GM23338 (cell line): ENCODE data around the gene DDR2. TPM values are rescaled to one million over a fixed set of nuclear protein-coding genes. Genes with fewer than 3 reads are reported as not detected.

ENCODE experiments used
- ATAC-seq: fragments of 200-7000 bp; cut with Tn5 transposase; 3 replicates; pipeline ENCODE4 v1.9.1; 2020
- DNase-seq: peaks from one replicate; pipeline ENCODE4 v3.0.0-alpha.2; 2015; ENCODE audit warnings: low spot score
- H2AFZ ChIP-seq: fragments of 200-600 bp; sonication (generic); 2 replicates; pipeline ENCODE4 v1.8.0; 2016; ENCODE audit warnings: antibody characterized with exemption, mild to moderate bottlenecking, moderate library complexity
- H3F3A ChIP-seq: fragments of 200-600 bp; sonication (generic); replicated peaks from 2 replicates; pipeline ENCODE4 v1.8.0; 2017; ENCODE audit warnings: antibody characterized with exemption, mixed run types, low read depth
- H3K27ac ChIP-seq: fragments of 200-600 bp; sonication (generic); 2 replicates; pipeline ENCODE4 v1.6.1; 2016; ENCODE audit warnings: low read depth
- H3K27me3 ChIP-seq: fragments of 200-600 bp; sonication (generic); 2 replicates; pipeline ENCODE4 v1.8.0; 2016; ENCODE audit warnings: mild to moderate bottlenecking, mixed run types, moderate library complexity; ENCODE audit not compliant: insufficient read depth
- H3K36me3 ChIP-seq: fragments of 200-600 bp; sonication (generic); 2 replicates; pipeline ENCODE4 v1.8.0; 2016; ENCODE audit warnings: mild to moderate bottlenecking; ENCODE audit not compliant: insufficient read depth
- H3K4me1 ChIP-seq: fragments of 200-600 bp; sonication (generic); 2 replicates; pipeline ENCODE4 v1.8.0; 2016; ENCODE audit warnings: mild to moderate bottlenecking, moderate library complexity; ENCODE audit not compliant: insufficient read depth
- H3K4me2 ChIP-seq: fragments of 200-600 bp; sonication (generic); 2 replicates; pipeline ENCODE4 v1.7.1; 2017; ENCODE audit warnings: mixed run types
- H3K4me3 ChIP-seq: fragments of 200-600 bp; sonication (generic); 2 replicates; pipeline ENCODE4 v1.6.1; 2016; ENCODE audit warnings: mixed run types
- H3K79me2 ChIP-seq: fragments of 200-600 bp; sonication (generic); replicated peaks from 2 replicates; pipeline ENCODE4 v1.8.0; 2017; ENCODE audit warnings: mild to moderate bottlenecking; ENCODE audit not compliant: insufficient read depth
- H3K9me2 ChIP-seq: fragments of 200-600 bp; sonication (generic); 2 replicates; pipeline ENCODE4 v1.8.0; 2017; ENCODE audit not compliant: insufficient read depth
- H4K20me1 ChIP-seq: fragments of 200-600 bp; sonication (generic); replicated peaks from 2 replicates; pipeline ENCODE4 v1.8.0; 2017; ENCODE audit warnings: mild to moderate bottlenecking; ENCODE audit not compliant: insufficient read depth
- H3K27ac Mint-ChIP-seq: 2 replicates; pipeline ENCODE4 v1.8.0; 2020; ENCODE audit warnings: inconsistent platforms, mild to moderate bottlenecking, moderate library complexity, mixed read lengths
- H3K27me3 Mint-ChIP-seq: 3 replicates; pipeline ENCODE4 v1.8.0; 2022; ENCODE audit warnings: low read depth, mild to moderate bottlenecking, moderate library complexity, mixed read lengths, inconsistent platforms; ENCODE audit not compliant: insufficient read depth, poor library complexity
- H3K36me3 Mint-ChIP-seq: 3 replicates; pipeline ENCODE4 v1.8.0; 2021; ENCODE audit warnings: low read depth, mild to moderate bottlenecking, inconsistent platforms, moderate library complexity, mixed read lengths
- H3K4me1 Mint-ChIP-seq: 3 replicates; pipeline ENCODE4 v1.8.0; 2020; ENCODE audit warnings: mild to moderate bottlenecking, inconsistent platforms, mixed read lengths
- H3K4me3 Mint-ChIP-seq: 3 replicates; pipeline ENCODE4 v1.8.0; 2021; ENCODE audit warnings: moderate library complexity, mild to moderate bottlenecking, inconsistent platforms, mixed read lengths
- H3K9me3 Mint-ChIP-seq: 3 replicates; pipeline ENCODE4 v1.8.0; 2020; ENCODE audit warnings: moderate library complexity, mild to moderate bottlenecking, inconsistent platforms, mixed read lengths
- EZH2phosphoT487 ChIP-seq: fragments of 200-600 bp; sonication (generic); IDR thresholded peaks from one replicate; pipeline ENCODE4 v1.8.1; 2018; ENCODE audit warnings: antibody characterized with exemption; ENCODE audit not compliant: unreplicated experiment
- STAT1 ChIP-seq: IDR thresholded peaks from one replicate; pipeline ENCODE4 v1.6.1; 2016; ENCODE audit warnings: antibody characterized with exemption; ENCODE audit not compliant: unreplicated experiment
- ZNF114 ChIP-seq: fragments of 250-450 bp; sonication (Bioruptor Pico); IDR thresholded peaks from 2 replicates; pipeline ENCODE4 v1.5.0; 2020; ENCODE audit warnings: mild to moderate bottlenecking, moderate library complexity
- polyA plus RNA-seq: library from polyadenylated mRNA; unstranded; fragments of >200 nt; fragmentation: Nextera tagmentation; extraction: Ambion mirVana; gene quantifications from 2 replicates; pipeline ENCODE4 v1.2.1, GENCODE V29; 2016
- total RNA-seq: library from RNA; depleted of rRNA; stranded (reverse); fragments of >200 nt; shearing (Covaris generic); gene quantifications from 2 replicates; pipeline ENCODE4 v1.2.3, GENCODE V29; 2014
- TF ChIP-seq, protein P1 (sequence below): fragments of 250-450 bp; sonication (Bioruptor Pico); IDR thresholded peaks from 2 replicates; pipeline ENCODE4 v1.5.0; 2020; ENCODE audit warnings: mild to moderate bottlenecking, moderate library complexity
- TF ChIP-seq, protein P2 (sequence below), 2 experiments: fragments of 200-600 bp in 1 of 2; sonication (generic) in 1 of 2; conservative IDR thresholded peaks; 2 replicates each; pipeline versions ENCODE4 v1.5.1 to v1.6.1; 2016 to 2017; ENCODE audit warnings: antibody characterized with exemption in 2 of 2, low read depth in 2 of 2, mild to moderate bottlenecking in 2 of 2, moderate library complexity in 1 of 2
- TF ChIP-seq, protein P3 (sequence below): IDR thresholded peaks from 2 replicates; pipeline ENCODE4 v1.6.1; 2016; ENCODE audit warnings: antibody characterized with exemption

Gene DDR2
- total and polyA plus RNA-seq, 2 experiments from 2014 or later, result 0.66 to 1.8 TPM

DNA sequence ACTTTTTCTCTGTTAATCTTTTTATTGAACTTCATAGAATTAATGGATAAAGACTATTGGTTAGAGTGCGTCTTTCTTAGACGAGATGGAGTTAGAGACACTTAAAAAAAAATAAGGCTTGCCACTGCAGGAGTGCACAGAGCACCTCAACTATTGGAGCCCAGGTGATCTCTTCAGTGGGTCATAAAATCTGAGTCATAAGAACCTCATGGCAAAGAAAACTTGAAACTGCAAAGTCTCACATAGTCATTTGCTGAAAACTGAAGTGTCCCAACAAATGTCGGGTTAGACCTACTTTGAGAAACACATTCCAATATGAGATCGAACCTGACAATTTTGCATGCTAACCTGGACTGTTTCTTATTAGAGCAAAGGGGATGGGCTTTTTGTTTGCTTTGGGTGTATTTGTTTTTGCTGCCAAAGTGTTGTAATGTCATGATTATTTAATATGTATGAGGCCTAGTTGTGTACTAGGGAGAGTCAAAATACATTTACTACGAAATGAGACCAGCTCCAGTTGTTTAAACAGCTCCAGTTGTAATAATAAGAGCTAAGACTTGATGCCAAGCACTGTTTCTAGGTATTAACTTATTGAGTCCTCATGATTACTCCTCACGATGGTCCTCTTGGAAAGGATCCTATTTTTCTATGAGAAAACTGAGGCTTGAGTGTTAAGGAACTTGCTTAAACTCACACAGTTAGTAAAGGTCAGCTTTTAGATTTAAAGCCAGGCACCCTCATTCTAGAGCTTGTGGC lies 65.1 kb downstream of the DDR2 start:
- Histone ChIP-seq H3K79me2 (no peaks in the 10 kb centered on the region), H3K4me2 (peak overlapping the region; percentile 69), H4K20me1 (no peaks in the 10 kb centered on the region), H3F3A (0 out of 2 replicates have a peak, but pooled peaks cover 3% of the 10 kb centered on the region), H3K36me3 (no peaks in the 10 kb centered on the region), H3K4me1 (peaks cover 21% of the 10 kb centered on the region), H3K9me2 (no peaks in the 10 kb centered on the region), H2AFZ (peak overlapping the region; percentile 88), H3K27ac (peak overlapping the region; percentile 91), H3K27me3 (no peaks in the 10 kb centered on the region), H3K4me3 (peak overlapping the region; percentile 41; the same call in 1 of the 2 replicates)
- Mint-ChIP-seq H3K36me3 (no peaks in the 10 kb centered on the region), H3K4me3 (peak overlapping the region; percentile 62), H3K27ac (peak overlapping the region; percentile 98), H3K27me3 (peaks cover 2% of the 10 kb centered on the region), H3K9me3 (no peaks in the 10 kb centered on the region), H3K4me1 (peaks cover 26% of the 10 kb centered on the region)
- ATAC-seq, result no peak
- DNase-seq, result no peak
- no peak for TF ChIP-seq STAT1
- TF ChIP-seq, protein P1, sequence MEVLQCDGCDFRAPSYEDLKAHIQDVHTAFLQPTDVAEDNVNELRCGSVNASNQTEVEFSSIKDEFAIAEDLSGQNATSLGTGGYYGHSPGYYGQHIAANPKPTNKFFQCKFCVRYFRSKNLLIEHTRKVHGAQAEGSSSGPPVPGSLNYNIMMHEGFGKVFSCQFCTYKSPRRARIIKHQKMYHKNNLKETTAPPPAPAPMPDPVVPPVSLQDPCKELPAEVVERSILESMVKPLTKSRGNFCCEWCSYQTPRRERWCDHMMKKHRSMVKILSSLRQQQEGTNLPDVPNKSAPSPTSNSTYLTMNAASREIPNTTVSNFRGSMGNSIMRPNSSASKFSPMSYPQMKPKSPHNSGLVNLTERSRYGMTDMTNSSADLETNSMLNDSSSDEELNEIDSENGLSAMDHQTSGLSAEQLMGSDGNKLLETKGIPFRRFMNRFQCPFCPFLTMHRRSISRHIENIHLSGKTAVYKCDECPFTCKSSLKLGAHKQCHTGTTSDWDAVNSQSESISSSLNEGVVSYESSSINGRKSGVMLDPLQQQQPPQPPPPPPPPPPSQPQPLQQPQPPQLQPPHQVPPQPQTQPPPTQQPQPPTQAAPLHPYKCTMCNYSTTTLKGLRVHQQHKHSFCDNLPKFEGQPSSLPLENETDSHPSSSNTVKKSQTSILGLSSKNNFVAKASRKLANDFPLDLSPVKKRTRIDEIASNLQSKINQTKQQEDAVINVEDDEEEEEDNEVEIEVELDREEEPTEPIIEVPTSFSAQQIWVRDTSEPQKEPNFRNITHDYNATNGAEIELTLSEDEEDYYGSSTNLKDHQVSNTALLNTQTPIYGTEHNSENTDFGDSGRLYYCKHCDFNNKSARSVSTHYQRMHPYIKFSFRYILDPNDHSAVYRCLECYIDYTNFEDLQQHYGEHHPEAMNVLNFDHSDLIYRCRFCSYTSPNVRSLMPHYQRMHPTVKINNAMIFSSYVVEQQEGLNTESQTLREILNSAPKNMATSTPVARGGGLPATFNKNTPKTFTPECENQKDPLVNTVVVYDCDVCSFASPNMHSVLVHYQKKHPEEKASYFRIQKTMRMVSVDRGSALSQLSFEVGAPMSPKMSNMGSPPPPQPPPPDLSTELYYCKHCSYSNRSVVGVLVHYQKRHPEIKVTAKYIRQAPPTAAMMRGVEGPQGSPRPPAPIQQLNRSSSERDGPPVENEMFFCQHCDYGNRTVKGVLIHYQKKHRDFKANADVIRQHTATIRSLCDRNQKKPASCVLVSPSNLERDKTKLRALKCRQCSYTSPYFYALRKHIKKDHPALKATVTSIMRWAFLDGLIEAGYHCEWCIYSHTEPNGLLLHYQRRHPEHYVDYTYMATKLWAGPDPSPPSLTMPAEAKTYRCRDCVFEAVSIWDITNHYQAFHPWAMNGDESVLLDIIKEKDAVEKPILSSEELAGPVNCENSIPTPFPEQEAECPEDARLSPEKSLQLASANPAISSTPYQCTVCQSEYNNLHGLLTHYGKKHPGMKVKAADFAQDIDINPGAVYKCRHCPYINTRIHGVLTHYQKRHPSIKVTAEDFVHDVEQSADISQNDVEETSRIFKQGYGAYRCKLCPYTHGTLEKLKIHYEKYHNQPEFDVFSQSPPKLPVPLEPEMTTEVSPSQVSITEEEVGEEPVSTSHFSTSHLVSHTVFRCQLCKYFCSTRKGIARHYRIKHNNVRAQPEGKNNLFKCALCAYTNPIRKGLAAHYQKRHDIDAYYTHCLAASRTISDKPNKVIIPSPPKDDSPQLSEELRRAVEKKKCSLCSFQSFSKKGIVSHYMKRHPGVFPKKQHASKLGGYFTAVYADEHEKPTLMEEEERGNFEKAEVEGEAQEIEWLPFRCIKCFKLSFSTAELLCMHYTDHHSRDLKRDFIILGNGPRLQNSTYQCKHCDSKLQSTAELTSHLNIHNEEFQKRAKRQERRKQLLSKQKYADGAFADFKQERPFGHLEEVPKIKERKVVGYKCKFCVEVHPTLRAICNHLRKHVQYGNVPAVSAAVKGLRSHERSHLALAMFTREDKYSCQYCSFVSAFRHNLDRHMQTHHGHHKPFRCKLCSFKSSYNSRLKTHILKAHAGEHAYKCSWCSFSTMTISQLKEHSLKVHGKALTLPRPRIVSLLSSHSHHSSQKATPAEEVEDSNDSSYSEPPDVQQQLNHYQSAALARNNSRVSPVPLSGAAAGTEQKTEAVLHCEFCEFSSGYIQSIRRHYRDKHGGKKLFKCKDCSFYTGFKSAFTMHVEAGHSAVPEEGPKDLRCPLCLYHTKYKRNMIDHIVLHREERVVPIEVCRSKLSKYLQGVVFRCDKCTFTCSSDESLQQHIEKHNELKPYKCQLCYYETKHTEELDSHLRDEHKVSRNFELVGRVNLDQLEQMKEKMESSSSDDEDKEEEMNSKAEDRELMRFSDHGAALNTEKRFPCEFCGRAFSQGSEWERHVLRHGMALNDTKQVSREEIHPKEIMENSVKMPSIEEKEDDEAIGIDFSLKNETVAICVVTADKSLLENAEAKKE (CRISPR knock-in tag), result no peak
- TF ChIP-seq EZH2phosphoT487, result no peak
- TF ChIP-seq, protein P2, sequence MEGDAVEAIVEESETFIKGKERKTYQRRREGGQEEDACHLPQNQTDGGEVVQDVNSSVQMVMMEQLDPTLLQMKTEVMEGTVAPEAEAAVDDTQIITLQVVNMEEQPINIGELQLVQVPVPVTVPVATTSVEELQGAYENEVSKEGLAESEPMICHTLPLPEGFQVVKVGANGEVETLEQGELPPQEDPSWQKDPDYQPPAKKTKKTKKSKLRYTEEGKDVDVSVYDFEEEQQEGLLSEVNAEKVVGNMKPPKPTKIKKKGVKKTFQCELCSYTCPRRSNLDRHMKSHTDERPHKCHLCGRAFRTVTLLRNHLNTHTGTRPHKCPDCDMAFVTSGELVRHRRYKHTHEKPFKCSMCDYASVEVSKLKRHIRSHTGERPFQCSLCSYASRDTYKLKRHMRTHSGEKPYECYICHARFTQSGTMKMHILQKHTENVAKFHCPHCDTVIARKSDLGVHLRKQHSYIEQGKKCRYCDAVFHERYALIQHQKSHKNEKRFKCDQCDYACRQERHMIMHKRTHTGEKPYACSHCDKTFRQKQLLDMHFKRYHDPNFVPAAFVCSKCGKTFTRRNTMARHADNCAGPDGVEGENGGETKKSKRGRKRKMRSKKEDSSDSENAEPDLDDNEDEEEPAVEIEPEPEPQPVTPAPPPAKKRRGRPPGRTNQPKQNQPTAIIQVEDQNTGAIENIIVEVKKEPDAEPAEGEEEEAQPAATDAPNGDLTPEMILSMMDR (conservative IDR thresholded peaks at IDR 0.05; ENCODE audit: low read depth in 2 of 2), result no peak
- TF ChIP-seq, protein P3, sequence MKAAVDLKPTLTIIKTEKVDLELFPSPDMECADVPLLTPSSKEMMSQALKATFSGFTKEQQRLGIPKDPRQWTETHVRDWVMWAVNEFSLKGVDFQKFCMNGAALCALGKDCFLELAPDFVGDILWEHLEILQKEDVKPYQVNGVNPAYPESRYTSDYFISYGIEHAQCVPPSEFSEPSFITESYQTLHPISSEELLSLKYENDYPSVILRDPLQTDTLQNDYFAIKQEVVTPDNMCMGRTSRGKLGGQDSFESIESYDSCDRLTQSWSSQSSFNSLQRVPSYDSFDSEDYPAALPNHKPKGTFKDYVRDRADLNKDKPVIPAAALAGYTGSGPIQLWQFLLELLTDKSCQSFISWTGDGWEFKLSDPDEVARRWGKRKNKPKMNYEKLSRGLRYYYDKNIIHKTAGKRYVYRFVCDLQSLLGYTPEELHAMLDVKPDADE, result no peak
- TF ChIP-seq ZNF114 (CRISPR knock-in tag), result no peak
